Uterus (tissue), 4 donors: ENCODE data around the gene ANKRD11. TPM values are rescaled to one million over a fixed set of nuclear protein-coding genes. Genes with fewer than 3 reads are reported as not detected.
A peak's percentile ranks its signal among the peaks of the same experiment; 100 is the strongest.
"Not testable (repeated sequence)": the region's sequence is repeated elsewhere in the genome, so short reads cannot be mapped to it uniquely, and the experiment has no call there.

Experiments
- DNase-seq, 2 donors: peaks; one replicate each; pipeline ENCODE4 v3.0.0-alpha.2; 2019 to 2020
- H3K27ac ChIP-seq, 2 donors: fragments of 200-600 bp; sonication (generic); 1 replicate in 1 of 2; 2 replicates in 1 of 2; pipeline ENCODE4 v1.5.1; 2016 to 2018
- H3K27me3 ChIP-seq, 2 donors: fragments of 200-600 bp; sonication (generic); one replicate each; pipeline ENCODE4 v1.5.1; 2018 to 2019; ENCODE audit warnings: control low read depth in 1 of 2
- H3K36me3 ChIP-seq, 2 donors: fragments of 200-600 bp; sonication (generic); one replicate each; pipeline ENCODE4 v1.5.1; 2019; ENCODE audit warnings: control low read depth in 1 of 2
- H3K4me1 ChIP-seq, 2 donors: fragments of 200-600 bp; sonication (generic); one replicate each; pipeline ENCODE4 v1.5.1; 2018 to 2019; ENCODE audit warnings: control low read depth in 1 of 2
- H3K4me3 ChIP-seq, 2 donors: fragments of 200-600 bp; sonication (generic); 1 replicate in 1 of 2; 2 replicates in 1 of 2; pipeline ENCODE4 v1.5.1; 2018 to 2019; ENCODE audit warnings: mild to moderate bottlenecking in 1 of 2
- H3K9me3 ChIP-seq, 2 donors: fragments of 200-600 bp; sonication (generic); one replicate each; pipeline ENCODE4 v1.5.1; 2019; ENCODE audit warnings: control low read depth in 1 of 2
- POLR2A ChIP-seq, 2 donors: fragments of 450-650 bp; IDR thresholded peaks; one replicate each; pipeline ENCODE4 v1.6.1; 2016; ENCODE audit warnings: antibody characterized with exemption in 2 of 2, mild to moderate bottlenecking in 1 of 2, moderate library complexity in 1 of 2
- intact Hi-C: fragments of 100-400 bp; cut with DNase I; formaldehyde crosslinking; loops from one replicate; pipeline ENCODE4 v1.15.1; 2023; ENCODE audit warnings: low total_unique reads
- total RNA-seq, 4 donors: library from RNA; depleted of rRNA in 3 of 4; stranded (reverse); fragments of >200 nt in 3 of 4; gene quantifications; one replicate each; pipeline versions ENCODE4 v1.1.0 to v1.2.4, GENCODE V29; 2014 to 2023
- TF ChIP-seq, protein P1 (sequence below), 4 experiments: fragments of 200-600 bp in 2 of 4; fragments of 450-650 bp in 2 of 4; sonication (generic) in 2 of 4; IDR thresholded peaks; one replicate each; pipeline ENCODE4 v1.5.1; 2016 to 2019; ENCODE audit warnings: antibody characterized with exemption in 4 of 4, mild to moderate bottlenecking in 2 of 4, moderate library complexity in 1 of 4
- donor health status: DM: yes; HTN: yes; CAD: no.

Gene ANKRD11
- total RNA-seq, 4 donors from 2014 or later, result 20.5 to 182 (median 45.5) TPM

DNA sequence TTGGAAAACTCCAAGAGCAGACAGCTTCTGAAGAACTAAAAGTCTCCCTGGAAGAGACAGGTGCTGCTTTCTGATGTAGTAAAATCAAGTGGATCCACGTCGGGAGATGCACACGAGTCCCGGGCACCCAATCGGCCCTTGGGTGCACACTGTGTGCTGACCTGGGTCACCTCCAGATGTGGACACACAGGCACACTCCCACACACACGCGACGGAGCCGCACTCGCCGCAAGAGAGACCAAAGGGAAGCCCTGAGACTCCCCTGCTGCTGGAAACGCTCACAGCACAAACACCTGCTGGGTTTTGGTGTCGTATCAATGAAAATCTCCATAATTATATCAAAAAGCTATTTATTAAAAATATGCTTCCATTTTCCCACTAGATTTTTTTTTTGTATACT, 94.2 kb downstream of the ANKRD11 start:
- Histone ChIP-seq H3K9me3 (no peaks in the 10 kb centered on the region), H3K36me3 (no peaks in the 10 kb centered on the region), H3K27me3 (no peaks in the 10 kb centered on the region), H3K27ac (no peak overlapping the region), H3K4me1 (peaks cover 5 to 24% of the 10 kb centered on the region in 2 donors), H3K4me3 (no peak overlapping the region)
- intact Hi-C loops, result no loop called here
- no peak for DNase-seq
- TF ChIP-seq POLR2A (IDR thresholded peaks at IDR 0.05), result no peak
- TF ChIP-seq, protein P1, sequence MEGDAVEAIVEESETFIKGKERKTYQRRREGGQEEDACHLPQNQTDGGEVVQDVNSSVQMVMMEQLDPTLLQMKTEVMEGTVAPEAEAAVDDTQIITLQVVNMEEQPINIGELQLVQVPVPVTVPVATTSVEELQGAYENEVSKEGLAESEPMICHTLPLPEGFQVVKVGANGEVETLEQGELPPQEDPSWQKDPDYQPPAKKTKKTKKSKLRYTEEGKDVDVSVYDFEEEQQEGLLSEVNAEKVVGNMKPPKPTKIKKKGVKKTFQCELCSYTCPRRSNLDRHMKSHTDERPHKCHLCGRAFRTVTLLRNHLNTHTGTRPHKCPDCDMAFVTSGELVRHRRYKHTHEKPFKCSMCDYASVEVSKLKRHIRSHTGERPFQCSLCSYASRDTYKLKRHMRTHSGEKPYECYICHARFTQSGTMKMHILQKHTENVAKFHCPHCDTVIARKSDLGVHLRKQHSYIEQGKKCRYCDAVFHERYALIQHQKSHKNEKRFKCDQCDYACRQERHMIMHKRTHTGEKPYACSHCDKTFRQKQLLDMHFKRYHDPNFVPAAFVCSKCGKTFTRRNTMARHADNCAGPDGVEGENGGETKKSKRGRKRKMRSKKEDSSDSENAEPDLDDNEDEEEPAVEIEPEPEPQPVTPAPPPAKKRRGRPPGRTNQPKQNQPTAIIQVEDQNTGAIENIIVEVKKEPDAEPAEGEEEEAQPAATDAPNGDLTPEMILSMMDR (IDR thresholded peaks at IDR 0.05), result no peak

DNA sequence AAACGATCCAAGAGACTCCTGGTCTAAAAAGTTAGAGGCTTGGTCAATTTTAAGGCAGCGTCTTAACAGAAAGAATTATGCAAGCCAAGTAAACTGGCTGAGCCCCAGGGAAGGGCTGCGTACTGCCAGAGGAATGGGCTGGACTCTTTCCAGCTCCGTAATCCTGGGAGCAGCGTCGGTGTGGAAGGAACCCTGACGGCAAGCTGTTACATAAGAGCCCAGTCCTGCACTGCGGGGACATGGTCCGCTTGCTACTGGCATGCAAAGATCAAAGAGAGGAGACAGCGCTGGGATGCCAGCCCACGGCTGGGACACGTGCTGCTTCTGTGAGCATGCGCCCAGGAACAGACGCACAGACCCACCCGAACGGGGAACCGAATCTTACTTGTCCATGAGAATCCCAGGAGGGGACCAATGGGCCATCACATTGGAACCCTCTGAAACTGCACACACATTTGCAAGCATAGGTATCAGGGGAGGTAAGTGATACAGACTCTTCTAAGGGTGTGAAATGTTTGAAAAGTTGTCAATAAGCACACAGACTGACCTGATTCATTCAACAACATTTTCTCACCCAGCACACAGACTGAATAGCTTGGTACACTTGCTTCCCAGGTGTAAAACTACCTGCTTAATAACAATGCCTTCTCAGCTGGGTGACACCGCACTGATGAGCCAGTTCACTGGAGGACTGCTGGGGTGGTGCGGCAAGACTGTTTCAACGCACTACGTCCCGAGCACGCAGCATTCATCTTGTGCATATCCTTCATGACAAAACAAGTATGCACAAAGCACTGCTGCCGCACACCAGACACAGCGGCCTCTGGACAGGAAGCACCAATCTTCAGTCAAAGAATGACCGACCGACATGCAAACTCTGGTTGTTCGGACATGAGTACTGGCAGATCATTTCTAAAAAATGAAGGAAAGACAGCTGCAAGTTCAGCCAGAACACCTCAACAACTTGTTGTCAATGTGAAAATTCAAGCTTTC, 94.9 kb downstream of the ANKRD11 start:
- DNase-seq, result peak; percentile 94
- Histone ChIP-seq H3K27ac (peak overlapping the region; percentile 40 to 75), H3K27me3 (no peaks in the 10 kb centered on the region), H3K4me3 (no peak overlapping the region), H3K36me3 (no peaks in the 10 kb centered on the region), H3K4me1 (peaks cover 5 to 24% of the 10 kb centered on the region in 2 donors), H3K9me3 (no peaks in the 10 kb centered on the region)
- intact Hi-C loops, result no loop called here
- no peak for TF ChIP-seq POLR2A (IDR thresholded peaks at IDR 0.05)
- TF ChIP-seq, protein P1 (IDR thresholded peaks at IDR 0.05), result no peak

DNA sequence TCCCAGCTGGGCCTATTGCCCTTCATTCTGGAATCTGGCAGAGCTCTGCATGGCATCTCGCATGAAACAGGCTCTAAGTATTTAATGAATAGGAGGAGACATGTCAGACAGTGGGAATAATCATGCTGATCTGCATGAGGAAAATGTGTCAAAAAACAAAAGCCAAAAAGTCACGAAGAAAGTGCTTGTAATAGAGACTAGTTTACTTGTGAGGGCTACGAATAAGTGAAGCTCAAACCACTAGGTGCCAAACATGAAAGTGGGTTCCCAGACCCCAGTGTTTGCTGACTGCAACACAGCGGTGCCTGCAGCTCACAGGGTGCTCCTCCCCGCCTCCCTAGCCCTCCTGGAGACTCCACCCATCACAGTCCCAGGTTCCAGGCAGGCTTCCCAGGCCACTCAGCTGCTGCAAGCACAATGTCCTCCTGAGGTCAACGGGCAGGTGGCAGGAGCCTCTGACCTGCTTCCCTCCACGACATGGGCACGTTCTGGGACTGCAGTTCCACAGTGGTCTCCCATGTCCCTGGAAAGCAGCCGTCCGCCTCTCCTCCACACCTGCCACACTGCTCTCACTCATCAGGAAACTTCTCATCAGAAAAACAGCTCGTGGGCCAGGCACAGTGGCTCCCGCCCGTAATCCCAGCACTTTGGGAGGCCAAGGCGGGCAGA, 96.5 kb downstream of the ANKRD11 start:
- TF ChIP-seq POLR2A (IDR thresholded peaks at IDR 0.05), result no peak
- TF ChIP-seq, protein P1 (IDR thresholded peaks at IDR 0.05), result no peak
- Histone ChIP-seq H3K4me3 (no peak overlapping the region), H3K4me1 (peaks cover 5 to 24% of the 10 kb centered on the region in 2 donors), H3K27me3 (no peaks in the 10 kb centered on the region), H3K36me3 (no peaks in the 10 kb centered on the region), H3K27ac (peak overlapping the region; percentile 40 to 75), H3K9me3 (no peaks in the 10 kb centered on the region)
- intact Hi-C loops, result no loop called here
- DNase-seq, result no peak

DNA sequence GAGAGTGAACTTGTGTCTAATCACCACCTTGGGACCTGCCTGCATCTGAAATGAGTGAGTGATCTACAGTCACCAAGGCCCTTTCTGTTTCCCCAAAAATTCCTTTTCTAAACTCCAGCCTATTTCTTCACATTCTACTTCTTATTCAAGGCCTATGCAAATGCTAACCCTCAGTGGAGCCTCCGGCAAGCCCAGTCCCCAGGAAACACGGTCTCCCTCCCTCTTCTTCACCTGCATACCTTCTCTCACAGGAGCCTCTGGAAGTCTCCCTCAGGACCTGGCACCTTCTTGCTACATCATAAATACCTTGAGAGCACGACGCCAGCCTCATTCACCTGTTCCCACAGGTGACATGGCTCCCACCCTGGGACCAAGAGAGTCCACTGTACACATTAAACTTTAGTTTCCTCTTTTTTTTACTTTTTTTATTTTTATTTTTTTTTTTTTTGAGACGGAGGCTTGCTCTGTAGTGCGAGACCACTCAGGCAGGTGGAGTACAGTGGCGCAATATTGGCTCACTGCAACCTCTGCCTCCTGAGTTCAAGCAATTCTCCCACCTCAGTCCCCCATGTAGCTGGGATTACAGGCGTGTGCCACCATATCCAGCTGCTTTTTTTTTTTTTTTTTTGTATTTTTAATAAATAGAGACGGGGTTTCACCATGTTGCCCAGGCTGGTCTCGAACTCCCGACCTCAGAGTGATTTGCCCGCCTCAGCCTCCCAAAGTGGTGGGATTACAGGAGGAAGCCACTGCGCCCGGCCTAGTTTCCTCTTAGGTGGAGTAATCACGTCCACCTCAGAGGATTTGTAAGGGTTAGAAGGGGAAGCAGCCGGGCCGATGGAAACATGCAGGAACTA, 97.3 kb downstream of the ANKRD11 start:
- H3K4me1 ChIP-seq, result peaks cover 5 to 24% of the 10 kb centered on the region in 2 donors

DNA sequence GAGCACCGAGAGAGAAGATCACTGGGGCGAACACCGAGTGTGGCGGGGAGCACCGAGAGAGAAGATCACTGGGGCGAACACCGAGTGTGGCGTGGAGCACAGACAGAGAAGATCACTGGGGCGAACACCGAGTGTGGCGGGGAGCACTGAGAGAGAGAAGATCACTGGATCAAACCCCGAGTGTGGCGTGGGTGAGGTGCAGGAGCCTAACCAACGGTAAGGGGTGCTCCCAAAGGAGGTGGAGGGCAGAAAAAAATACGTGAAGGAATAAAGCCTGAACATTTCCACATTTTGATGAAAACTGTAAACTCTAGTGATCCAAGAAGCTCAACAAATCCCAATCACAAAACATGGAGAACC, 100.2 kb downstream of the ANKRD11 start:
- H3K27me3 ChIP-seq, H3K4me3 ChIP-seq, intact Hi-C loops, H3K27ac ChIP-seq, H3K9me3 ChIP-seq, DNase-seq, H3K36me3 ChIP-seq: not testable (repeated sequence)
- peaks cover 5 to 20% of the 10 kb centered on the region in 2 donors for H3K4me1 ChIP-seq

More for the DNA sequence above, 97.3 kb downstream of the ANKRD11 start:
- TF ChIP-seq, protein P1 (IDR thresholded peaks at IDR 0.05), result no peak
- TF ChIP-seq POLR2A (IDR thresholded peaks at IDR 0.05), result no peak
- no peak overlapping the region for H3K4me3 ChIP-seq
- intact Hi-C loops, result no loop called here
- H3K9me3 ChIP-seq, result no peaks in the 10 kb centered on the region
- no peaks in the 10 kb centered on the region for H3K36me3 ChIP-seq
- DNase-seq, result no peak
- no peaks in the 10 kb centered on the region for H3K27me3 ChIP-seq
- H3K27ac ChIP-seq, result no peak overlapping the region

DNA sequence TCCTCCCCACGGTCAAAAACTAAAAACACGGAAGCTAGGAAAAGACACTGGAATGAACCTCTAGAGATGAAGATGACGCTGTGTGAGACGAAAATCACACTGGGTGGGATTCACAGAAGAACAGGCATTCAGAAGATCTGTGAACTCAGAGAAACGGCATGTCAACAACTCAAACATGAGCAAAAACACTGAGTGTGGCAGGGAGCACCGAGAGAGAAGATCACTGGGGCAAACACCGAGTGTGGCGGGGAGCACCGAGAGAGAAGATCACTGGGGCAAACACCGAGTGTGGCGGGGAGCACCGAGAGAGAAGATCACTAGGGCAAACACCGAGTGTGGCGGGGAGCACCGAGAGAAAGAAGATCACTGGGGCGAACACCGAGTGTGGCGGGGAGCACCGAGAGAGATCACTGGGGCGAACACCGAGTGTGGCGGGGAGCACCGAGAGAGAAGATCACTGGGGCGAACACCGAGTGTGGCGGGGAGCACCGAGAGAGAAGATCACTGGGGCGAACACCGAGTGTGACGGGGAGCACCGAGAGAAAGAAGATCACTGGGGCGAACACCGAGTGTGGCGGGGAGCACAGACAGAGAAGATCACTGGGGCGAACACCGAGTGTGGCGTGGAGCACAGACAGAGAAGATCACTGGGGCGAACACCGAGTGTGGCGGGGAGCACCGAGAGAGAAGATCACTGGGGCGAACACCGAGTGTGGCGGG, 100.7 kb downstream of the ANKRD11 start:
- intact Hi-C loops, H3K27ac ChIP-seq, H3K4me3 ChIP-seq, DNase-seq, H3K9me3 ChIP-seq, H3K27me3 ChIP-seq, H3K36me3 ChIP-seq: not testable (repeated sequence)
- peaks cover 5 to 18% of the 10 kb centered on the region in 2 donors for H3K4me1 ChIP-seq
